ENCODE results near the gene FOSL2. TPM values are rescaled to one million over a fixed set of nuclear protein-coding genes. Genes with fewer than 3 reads are reported as not detected.

Gene FOSL2
- total RNA-seq, 2 experiments from 2014 or later = 114 to 119 TPM

- peak; percentile 91 for DNase-seq
- ChIA-PET CTCF (interaction anchor here (0.7 to 1.7 kb wide), 19 partner anchors 9 to 763 kb away, joined by 3 to 14 read pairs (median 3); partner anchors contain the start of gene FOSL2), POLR2A (interaction anchor here (1.0 to 1.1 kb wide), 2 partner anchors 45 to 60 kb away, joined by 3 read pairs; partner anchors contain the start of gene FOSL2)
- peak; percentile 96 for TF ChIP-seq CTCF (IDR thresholded peaks at IDR 0.05)
- H3K4me1 Mint-ChIP-seq (ENCODE audit: low read depth) = peaks cover 41% of the 10 kb centered on the region
- H3K4me3 Mint-ChIP-seq = no peak overlapping the region
- peak; percentile 72 for ATAC-seq
- no peaks in the 10 kb centered on the region for H3K9me3 Mint-ChIP-seq
- H3K27ac Mint-ChIP-seq = no peak overlapping the region
- no peaks in the 10 kb centered on the region for H3K36me3 Mint-ChIP-seq (ENCODE audit: low read depth)
- H3K27me3 Mint-ChIP-seq = no peaks in the 10 kb centered on the region
- intact Hi-C loops (cut with micrococcal nuclease) = loop anchor here (5.0 to 10.0 kb wide), 2 partner anchors 698 to 750 kb away; no protein-coding TSS in a partner anchor
Observed at GRCh38 chr2:28452534-28453081, 60.0 kb downstream of the FOSL2 start.

- intact Hi-C loops (cut with micrococcal nuclease) = loop anchor here (5.0 to 10.0 kb wide), 2 partner anchors 699 to 751 kb away; no protein-coding TSS in a partner anchor
- ATAC-seq = no peak
- Mint-ChIP-seq H3K4me3 (no peak overlapping the region), H3K36me3 (ENCODE audit: low read depth) (no peaks in the 10 kb centered on the region), H3K27ac (no peak overlapping the region), H3K9me3 (no peaks in the 10 kb centered on the region), H3K27me3 (no peaks in the 10 kb centered on the region), H3K4me1 (ENCODE audit: low read depth) (peaks cover 34% of the 10 kb centered on the region)
- TF ChIP-seq CTCF (IDR thresholded peaks at IDR 0.05) = no peak
- POLR2A ChIA-PET = interaction anchor here (1.1 kb wide), 1 partner anchor 46 kb away, joined by 3 read pairs; no protein-coding TSS in a partner anchor
- CTCF ChIA-PET = interaction anchor here (0.7 to 1.7 kb wide), 16 partner anchors 9 to 739 kb away, joined by 3 to 14 read pairs (median 4); partner anchors contain the start of gene FOSL2
- DNase-seq = no peak
Observed at GRCh38 chr2:28453396-28453795, 60.7 kb downstream of the FOSL2 start.

- POLR2A ChIA-PET = no interaction called here
- no peak for ATAC-seq
- no peak overlapping the region for H3K27ac Mint-ChIP-seq
- H3K9me3 Mint-ChIP-seq = no peaks in the 10 kb centered on the region
- no peaks in the 10 kb centered on the region for H3K36me3 Mint-ChIP-seq (ENCODE audit: low read depth)
- intact Hi-C loops (cut with micrococcal nuclease) = loop anchor here (5.0 to 10.0 kb wide), 2 partner anchors 699 to 752 kb away; no protein-coding TSS in a partner anchor
- H3K4me3 Mint-ChIP-seq = no peak overlapping the region
- CTCF ChIA-PET = interaction anchor here (1.4 to 1.6 kb wide), 3 partner anchors 12 to 771 kb away, joined by 3 to 6 read pairs (median 3); no protein-coding TSS in a partner anchor
- no peak for DNase-seq
- TF ChIP-seq CTCF (IDR thresholded peaks at IDR 0.05) = no peak
- peaks cover 25% of the 10 kb centered on the region for H3K4me1 Mint-ChIP-seq (ENCODE audit: low read depth)
- no peaks in the 10 kb centered on the region for H3K27me3 Mint-ChIP-seq
Observed at GRCh38 chr2:28454016-28454930, 61.6 kb downstream of the FOSL2 start.

GRCh38 chr2:28457237-28457636 lies 64.6 kb downstream of the FOSL2 start:
- H3K4me1 Mint-ChIP-seq (ENCODE audit: low read depth) = peaks cover 3% of the 10 kb centered on the region
- peaks cover 4% of the 10 kb centered on the region for H3K27me3 Mint-ChIP-seq
- CTCF ChIA-PET = no interaction called here
- no peak for ATAC-seq
- peaks cover 6% of the 10 kb centered on the region for H3K9me3 Mint-ChIP-seq
- no peak overlapping the region for H3K4me3 Mint-ChIP-seq
- POLR2A ChIA-PET = no interaction called here
- no peak for TF ChIP-seq CTCF (IDR thresholded peaks at IDR 0.05)
- no peak for DNase-seq
- intact Hi-C loops (cut with micrococcal nuclease) = loop anchor here (10.0 kb wide), 1 partner anchor 702 kb away; no protein-coding TSS in a partner anchor
- H3K36me3 Mint-ChIP-seq (ENCODE audit: low read depth) = peaks cover 2% of the 10 kb centered on the region
- no peak overlapping the region for H3K27ac Mint-ChIP-seq
